Uterus (tissue), 4 donors: ENCODE results near the gene NLN. TPM values are rescaled to one million over a fixed set of nuclear protein-coding genes. Genes with fewer than 3 reads are reported as not detected.
"Not testable (repeated sequence)": the region's sequence is repeated elsewhere in the genome, so short reads cannot be mapped to it uniquely, and the experiment has no call there.

Source experiments
- DNase-seq, 2 donors: peaks; one replicate each; pipeline ENCODE4 v3.0.0-alpha.2; 2019 to 2020
- H3K27ac ChIP-seq, 2 donors: fragments of 200-600 bp; sonication (generic); 1 replicate in 1 of 2; 2 replicates in 1 of 2; pipeline ENCODE4 v1.5.1; 2016 to 2018
- H3K27me3 ChIP-seq, 2 donors: fragments of 200-600 bp; sonication (generic); one replicate each; pipeline ENCODE4 v1.5.1; 2018 to 2019; ENCODE audit warnings: control low read depth in 1 of 2
- H3K36me3 ChIP-seq, 2 donors: fragments of 200-600 bp; sonication (generic); one replicate each; pipeline ENCODE4 v1.5.1; 2019; ENCODE audit warnings: control low read depth in 1 of 2
- H3K4me1 ChIP-seq, 2 donors: fragments of 200-600 bp; sonication (generic); one replicate each; pipeline ENCODE4 v1.5.1; 2018 to 2019; ENCODE audit warnings: control low read depth in 1 of 2
- H3K4me3 ChIP-seq, 2 donors: fragments of 200-600 bp; sonication (generic); 1 replicate in 1 of 2; 2 replicates in 1 of 2; pipeline ENCODE4 v1.5.1; 2018 to 2019; ENCODE audit warnings: mild to moderate bottlenecking in 1 of 2
- H3K9me3 ChIP-seq, 2 donors: fragments of 200-600 bp; sonication (generic); one replicate each; pipeline ENCODE4 v1.5.1; 2019; ENCODE audit warnings: control low read depth in 1 of 2
- CTCF ChIP-seq, 4 experiments: fragments of 200-600 bp in 2 of 4; fragments of 450-650 bp in 2 of 4; sonication (generic) in 2 of 4; IDR thresholded peaks; one replicate each; pipeline ENCODE4 v1.5.1; 2016 to 2019; ENCODE audit warnings: antibody characterized with exemption in 4 of 4, mild to moderate bottlenecking in 2 of 4, moderate library complexity in 1 of 4
- POLR2A ChIP-seq, 2 donors: fragments of 450-650 bp; IDR thresholded peaks; one replicate each; pipeline ENCODE4 v1.6.1; 2016; ENCODE audit warnings: antibody characterized with exemption in 2 of 2, mild to moderate bottlenecking in 1 of 2, moderate library complexity in 1 of 2
- intact Hi-C: fragments of 100-400 bp; cut with DNase I; formaldehyde crosslinking; loops from one replicate; pipeline ENCODE4 v1.15.1; 2023; ENCODE audit warnings: low total_unique reads
- total RNA-seq, 4 donors: library from RNA; depleted of rRNA in 3 of 4; stranded (reverse); fragments of >200 nt in 3 of 4; gene quantifications; one replicate each; pipeline versions ENCODE4 v1.1.0 to v1.2.4, GENCODE V29; 2014 to 2023
- donor health status: DM: yes; HTN: yes; CAD: no.

NLN gene
- total RNA-seq, 4 donors from 2014 or later = 4.4 to 34.9 (median 9.8) TPM

DNA sequence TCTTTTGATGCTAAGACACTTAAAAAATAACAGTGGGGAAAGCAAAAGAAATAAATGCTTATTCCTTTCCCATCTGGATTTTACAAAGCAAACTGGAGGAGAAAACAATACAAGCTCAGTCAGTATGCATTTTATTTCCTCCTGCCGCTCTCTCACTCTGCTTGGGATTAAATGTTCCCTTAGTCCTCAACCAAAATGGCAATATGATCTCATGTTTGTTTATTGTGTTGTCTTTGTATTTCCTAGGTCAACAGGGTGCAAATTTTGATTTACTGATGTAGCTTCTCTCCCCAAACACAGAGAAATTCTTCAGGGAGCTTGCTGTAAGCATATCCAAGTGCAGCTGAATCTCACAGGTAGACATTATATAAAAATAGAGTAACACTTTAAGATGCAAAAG lies 112.3 kb downstream of the NLN start:
- intact Hi-C loops = no loop called here
- Histone ChIP-seq H3K27me3 (no peaks in the 10 kb centered on the region), H3K36me3 (no peaks in the 10 kb centered on the region), H3K4me3 (no peak overlapping the region), H3K27ac (no peak overlapping the region), H3K4me1 (no peaks in the 10 kb centered on the region), H3K9me3 (no peaks in the 10 kb centered on the region)
- no peak for TF ChIP-seq CTCF (IDR thresholded peaks at IDR 0.05)
- DNase-seq = no peak

- no peaks in the 10 kb centered on the region for H3K4me1 ChIP-seq
- no peaks in the 10 kb centered on the region for H3K9me3 ChIP-seq
- no peaks in the 10 kb centered on the region for H3K27me3 ChIP-seq
- DNase-seq = no peak
- no peak overlapping the region for H3K27ac ChIP-seq
- intact Hi-C loops = no loop called here
- H3K4me3 ChIP-seq = no peak overlapping the region
- H3K36me3 ChIP-seq = no peaks in the 10 kb centered on the region
- TF ChIP-seq CTCF (IDR thresholded peaks at IDR 0.05) = no peak
- TF ChIP-seq POLR2A (IDR thresholded peaks at IDR 0.05) = no peak
Measured at GRCh38 chr5:65835191-65835590, 113.2 kb downstream of the NLN start.

GRCh38 chr5:65837139-65837538 lies 115.1 kb downstream of the NLN start:
- Histone ChIP-seq H3K4me3 (no peak overlapping the region), H3K4me1 (no peaks in the 10 kb centered on the region), H3K9me3 (no peaks in the 10 kb centered on the region), H3K27ac (no peak overlapping the region), H3K27me3 (no peaks in the 10 kb centered on the region), H3K36me3 (no peaks in the 10 kb centered on the region)
- intact Hi-C loops = no loop called here
- TF ChIP-seq CTCF (IDR thresholded peaks at IDR 0.05) (no peak), POLR2A (IDR thresholded peaks at IDR 0.05) (no peak)
- no peak for DNase-seq

DNA sequence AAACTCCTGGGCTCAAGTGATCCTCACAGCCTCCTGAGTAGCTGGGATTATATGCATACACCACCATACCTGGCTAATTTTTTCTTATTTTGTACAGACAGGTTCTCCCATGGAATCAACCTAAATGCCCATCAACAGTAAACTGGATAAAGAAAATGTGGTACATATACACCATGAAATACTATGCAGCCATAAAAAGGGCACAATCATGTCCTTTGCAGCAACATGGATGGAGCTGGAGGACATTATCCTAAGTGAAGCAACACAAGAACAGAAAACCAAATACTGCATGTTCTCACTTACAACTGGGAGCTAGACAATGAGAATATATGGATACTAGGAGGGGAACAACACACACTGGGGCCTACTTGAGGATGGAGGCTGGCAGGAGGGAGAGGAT lies 117.2 kb downstream of the NLN start:
- H3K4me1 ChIP-seq, H3K9me3 ChIP-seq, H3K27ac ChIP-seq, H3K4me3 ChIP-seq, H3K36me3 ChIP-seq, intact Hi-C loops, DNase-seq, H3K27me3 ChIP-seq: not testable (repeated sequence)

- TF ChIP-seq CTCF (IDR thresholded peaks at IDR 0.05) (no peak), POLR2A (IDR thresholded peaks at IDR 0.05) (no peak)
- H3K27ac ChIP-seq = no peak overlapping the region
- H3K4me1 ChIP-seq = no peaks in the 10 kb centered on the region
- H3K4me3 ChIP-seq = no peak overlapping the region
- no peak for DNase-seq
- intact Hi-C loops = no loop called here
- no peaks in the 10 kb centered on the region for H3K36me3 ChIP-seq
- no peaks in the 10 kb centered on the region for H3K27me3 ChIP-seq
- no peaks in the 10 kb centered on the region for H3K9me3 ChIP-seq
Measured at GRCh38 chr5:65840071-65840470, 118.1 kb downstream of the NLN start.

- H3K27ac ChIP-seq, DNase-seq, H3K4me1 ChIP-seq, H3K27me3 ChIP-seq, H3K36me3 ChIP-seq, H3K4me3 ChIP-seq, intact Hi-C loops, H3K9me3 ChIP-seq: not testable (repeated sequence)
Measured at GRCh38 chr5:65844763-65845162, 122.8 kb downstream of the NLN start.
